ENCODE measurements around the gene NOSTRIN.

The NOSTRIN gene

DNA sequence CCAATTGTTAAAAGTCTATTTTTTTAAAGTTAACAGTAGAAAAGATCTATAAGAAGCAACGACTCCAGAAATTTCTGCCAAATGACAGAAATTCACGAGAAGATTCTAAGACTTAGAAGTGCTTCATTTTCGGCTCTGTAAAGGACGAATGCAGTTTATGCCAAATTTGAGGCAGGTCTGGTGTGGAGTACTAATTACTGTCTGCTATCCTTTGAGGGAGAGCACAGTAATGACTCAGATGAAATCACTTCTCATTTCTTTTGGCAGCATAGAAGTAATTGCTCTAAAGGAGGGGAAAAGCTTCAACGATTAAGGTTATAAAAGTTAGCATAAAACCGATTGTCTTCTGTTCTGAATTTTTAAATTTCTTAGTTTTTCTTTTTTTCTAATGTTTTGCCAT lies 110.0 kb downstream of the NOSTRIN start:
- Histone ChIP-seq H3K36me3 (ENCODE audit: insufficient read depth, low read length) (no peaks in the 10 kb centered on the region), H3K4me1 (ENCODE audit: insufficient read depth, low read length, poor library complexity, severe bottlenecking) (no peaks in the 10 kb centered on the region), H4K20me1 (ENCODE audit: insufficient read depth, low read length, poor library complexity, severe bottlenecking) (no peaks in the 10 kb centered on the region), H3K4me3 (ENCODE audit: low read length, poor library complexity, severe bottlenecking) (no peak overlapping the region), H3K9me3 (ENCODE audit: insufficient read depth, low read depth, low read length) (no peaks in the 10 kb centered on the region), H3K4me2 (ENCODE audit: low read depth, low read length, poor library complexity, severe bottlenecking) (no peak overlapping the region), H3K27me3 (ENCODE audit: insufficient read depth, low read length, poor library complexity, severe bottlenecking) (no peaks in the 10 kb centered on the region), H3F3A (ENCODE audit: low read depth) (no peaks in the 10 kb centered on the region), H3K79me2 (ENCODE audit: insufficient read depth, low read length) (no peaks in the 10 kb centered on the region), H3K9me2 (replicated peaks; ENCODE audit: low read depth, low read length) (no peaks in the 10 kb centered on the region), H2AFZ (ENCODE audit: low read length) (no peak overlapping the region), H3K9ac (ENCODE audit: low read depth, low read length, poor library complexity, severe bottlenecking) (no peak overlapping the region)
- TF ChIP-seq EZH2phosphoT487 (IDR thresholded peaks at IDR 0.05; ENCODE audit: borderline replicate concordance): no peak
- TF ChIP-seq, protein P1, sequence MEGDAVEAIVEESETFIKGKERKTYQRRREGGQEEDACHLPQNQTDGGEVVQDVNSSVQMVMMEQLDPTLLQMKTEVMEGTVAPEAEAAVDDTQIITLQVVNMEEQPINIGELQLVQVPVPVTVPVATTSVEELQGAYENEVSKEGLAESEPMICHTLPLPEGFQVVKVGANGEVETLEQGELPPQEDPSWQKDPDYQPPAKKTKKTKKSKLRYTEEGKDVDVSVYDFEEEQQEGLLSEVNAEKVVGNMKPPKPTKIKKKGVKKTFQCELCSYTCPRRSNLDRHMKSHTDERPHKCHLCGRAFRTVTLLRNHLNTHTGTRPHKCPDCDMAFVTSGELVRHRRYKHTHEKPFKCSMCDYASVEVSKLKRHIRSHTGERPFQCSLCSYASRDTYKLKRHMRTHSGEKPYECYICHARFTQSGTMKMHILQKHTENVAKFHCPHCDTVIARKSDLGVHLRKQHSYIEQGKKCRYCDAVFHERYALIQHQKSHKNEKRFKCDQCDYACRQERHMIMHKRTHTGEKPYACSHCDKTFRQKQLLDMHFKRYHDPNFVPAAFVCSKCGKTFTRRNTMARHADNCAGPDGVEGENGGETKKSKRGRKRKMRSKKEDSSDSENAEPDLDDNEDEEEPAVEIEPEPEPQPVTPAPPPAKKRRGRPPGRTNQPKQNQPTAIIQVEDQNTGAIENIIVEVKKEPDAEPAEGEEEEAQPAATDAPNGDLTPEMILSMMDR (conservative IDR thresholded peaks at IDR 0.05; ENCODE audit: low read length): no peak

DNA sequence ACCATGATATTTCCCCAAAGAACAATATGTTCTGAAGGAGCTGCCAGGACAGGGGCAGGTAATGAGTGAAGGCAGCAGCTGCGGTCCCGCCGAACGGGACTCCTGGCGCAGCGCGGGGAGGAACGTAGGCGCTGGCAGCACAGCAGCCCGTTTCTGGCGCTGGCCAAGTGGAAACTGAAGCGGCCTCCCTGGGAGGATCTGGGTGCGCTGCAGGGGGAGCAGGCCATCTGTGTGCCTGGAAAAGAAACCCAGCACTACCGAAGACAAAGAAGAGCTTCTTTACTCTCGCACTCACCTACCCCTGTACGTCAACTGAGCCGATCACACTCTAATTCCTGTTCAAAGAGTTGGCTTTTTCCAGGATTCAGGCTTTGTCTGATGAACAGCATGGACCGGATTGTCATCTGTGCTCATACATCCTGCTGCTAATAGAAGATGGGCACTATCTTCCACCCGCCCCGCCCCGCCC lies 110.5 kb downstream of the NOSTRIN start:
- H2AFZ ChIP-seq (ENCODE audit: low read length): no peak overlapping the region
- no peaks in the 10 kb centered on the region for H3K9me2 ChIP-seq (replicated peaks; ENCODE audit: low read depth, low read length)
- TF ChIP-seq, protein P1 (conservative IDR thresholded peaks at IDR 0.05; ENCODE audit: low read length): no peak
- no peak for TF ChIP-seq EZH2phosphoT487 (IDR thresholded peaks at IDR 0.05; ENCODE audit: borderline replicate concordance)
- H3K9ac ChIP-seq (ENCODE audit: low read depth, low read length, poor library complexity, severe bottlenecking): no peak overlapping the region
- no peak overlapping the region for H3K4me3 ChIP-seq (ENCODE audit: low read length, poor library complexity, severe bottlenecking)
- no peaks in the 10 kb centered on the region for H4K20me1 ChIP-seq (ENCODE audit: insufficient read depth, low read length, poor library complexity, severe bottlenecking)
- H3K36me3 ChIP-seq (ENCODE audit: insufficient read depth, low read length): no peaks in the 10 kb centered on the region
- no peak overlapping the region for H3K4me2 ChIP-seq (ENCODE audit: low read depth, low read length, poor library complexity, severe bottlenecking)
- no peaks in the 10 kb centered on the region for H3K9me3 ChIP-seq (ENCODE audit: insufficient read depth, low read depth, low read length)
- H3K4me1 ChIP-seq (ENCODE audit: insufficient read depth, low read length, poor library complexity, severe bottlenecking): no peaks in the 10 kb centered on the region
- no peaks in the 10 kb centered on the region for H3F3A ChIP-seq (ENCODE audit: low read depth)
- H3K27me3 ChIP-seq (ENCODE audit: insufficient read depth, low read length, poor library complexity, severe bottlenecking): no peaks in the 10 kb centered on the region
- no peaks in the 10 kb centered on the region for H3K79me2 ChIP-seq (ENCODE audit: insufficient read depth, low read length)

DNA sequence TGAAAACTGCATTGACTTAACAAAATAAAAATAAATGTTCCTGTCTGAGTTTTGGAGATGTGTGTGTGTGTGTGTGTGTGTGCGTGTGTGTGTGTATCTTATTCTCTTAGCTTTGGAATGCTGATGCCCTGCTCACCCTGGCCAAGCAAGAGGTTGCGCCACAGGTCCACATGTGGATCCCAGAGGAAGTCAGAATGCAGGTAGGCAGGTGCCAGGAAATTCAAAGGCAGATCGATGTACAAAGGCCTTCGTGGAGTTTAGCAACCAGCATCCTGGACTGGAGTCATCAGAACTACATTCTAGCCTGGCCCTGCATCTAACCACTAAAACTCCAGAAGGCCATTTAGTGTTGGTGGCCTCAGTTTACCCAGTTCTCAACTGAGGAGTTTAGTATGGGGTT lies 111.1 kb downstream of the NOSTRIN start:
- H3K4me2 ChIP-seq (ENCODE audit: low read depth, low read length, poor library complexity, severe bottlenecking): no peak overlapping the region
- no peaks in the 10 kb centered on the region for H3K27me3 ChIP-seq (ENCODE audit: insufficient read depth, low read length, poor library complexity, severe bottlenecking)
- TF ChIP-seq, protein P1 (conservative IDR thresholded peaks at IDR 0.05; ENCODE audit: low read length): no peak
- no peak for TF ChIP-seq EZH2phosphoT487 (IDR thresholded peaks at IDR 0.05; ENCODE audit: borderline replicate concordance)
- H3F3A ChIP-seq (ENCODE audit: low read depth): no peaks in the 10 kb centered on the region
- no peaks in the 10 kb centered on the region for H3K79me2 ChIP-seq (ENCODE audit: insufficient read depth, low read length)
- no peaks in the 10 kb centered on the region for H4K20me1 ChIP-seq (ENCODE audit: insufficient read depth, low read length, poor library complexity, severe bottlenecking)
- no peaks in the 10 kb centered on the region for H3K4me1 ChIP-seq (ENCODE audit: insufficient read depth, low read length, poor library complexity, severe bottlenecking)
- H2AFZ ChIP-seq (ENCODE audit: low read length): no peak overlapping the region
- no peak overlapping the region for H3K4me3 ChIP-seq (ENCODE audit: low read length, poor library complexity, severe bottlenecking)
- H3K36me3 ChIP-seq (ENCODE audit: insufficient read depth, low read length): no peaks in the 10 kb centered on the region
- H3K9me3 ChIP-seq (ENCODE audit: insufficient read depth, low read depth, low read length): no peaks in the 10 kb centered on the region
- H3K9me2 ChIP-seq (replicated peaks; ENCODE audit: low read depth, low read length): no peaks in the 10 kb centered on the region
- no peak overlapping the region for H3K9ac ChIP-seq (ENCODE audit: low read depth, low read length, poor library complexity, severe bottlenecking)
